IMR-90 (cell line): ENCODE data around the gene SDK1. TPM values are rescaled to one million over a fixed set of nuclear protein-coding genes. Genes with fewer than 3 reads are reported as not detected.

Experiments
- ATAC-seq: fragments of 200-7000 bp; cut with Tn5 transposase; 2 replicates; pipeline ENCODE4 v1.9.1; 2020; ENCODE audit warnings: low read depth, mild to moderate bottlenecking, moderate library complexity
- BruUV-seq: library from RNA; stranded (reverse); fragments of 400-500 nt; replicated peaks from 2 replicates; lab custom pipeline; 2021; lab: Mats Ljungman, UMichigan
- CTCF ChIA-PET: fragments of 300-600 bp; formaldehyde crosslinking; extraction: SDS; loops from one replicate; lab custom pipeline; 2021; ENCODE audit warnings: antibody characterized with exemption; lab: Yijun Ruan, JAX
- POLR2A ChIA-PET: fragments of 300-600 bp; sonication (Branson Sonifier 250); formaldehyde crosslinking; loops from one replicate; lab custom pipeline; 2022; ENCODE audit warnings: antibody characterized with exemption; ENCODE audit not compliant: unreplicated experiment; lab: Charles Lee
- DNase-seq: peaks from one replicate; pipeline ENCODE4 v3.0.0; 2013
- H2AFZ ChIP-seq: replicated peaks from 2 replicates; pipeline ENCODE3; 2013; ENCODE audit warnings: low read length, mild to moderate bottlenecking; ENCODE audit not compliant: poor library complexity
- H2AK5ac ChIP-seq: 2 replicates; pipeline ENCODE4 v1.6.1; 2013; ENCODE audit warnings: low read depth, low read length, inconsistent platforms
- H2AK9ac ChIP-seq: replicated peaks from 2 replicates; pipeline ENCODE3; 2013; ENCODE audit warnings: mild to moderate bottlenecking, low read depth, low read length, moderate library complexity; ENCODE audit not compliant: poor library complexity
- H2BK120ac ChIP-seq: 2 replicates; pipeline ENCODE4 v1.6.1; 2013; ENCODE audit warnings: low read depth, low read length, inconsistent platforms
- H2BK15ac ChIP-seq: 3 replicates; pipeline ENCODE4 v1.6.1; 2013; ENCODE audit warnings: low read depth, low read length, inconsistent platforms
- H2BK20ac ChIP-seq: 2 replicates; pipeline ENCODE4 v1.6.1; 2013; ENCODE audit warnings: low read depth, mild to moderate bottlenecking, inconsistent platforms, low read length, moderate library complexity
- H2BK5ac ChIP-seq: 2 replicates; pipeline ENCODE4 v1.6.1; 2013; ENCODE audit warnings: mild to moderate bottlenecking, low read depth, low read length, inconsistent platforms; ENCODE audit not compliant: poor library complexity, severe bottlenecking
- H3K14ac ChIP-seq: replicated peaks from 2 replicates; pipeline ENCODE4 v1.6.1; 2013; ENCODE audit warnings: low read depth, low read length, inconsistent platforms
- H3K18ac ChIP-seq: 2 replicates; pipeline ENCODE4 v1.6.1; 2013; ENCODE audit warnings: low read depth, low read length, control low read depth
- H3K23ac ChIP-seq: 2 replicates; pipeline ENCODE4 v1.6.1; 2013; ENCODE audit warnings: low read depth, low read length, inconsistent platforms
- H3K27ac ChIP-seq: 2 replicates; pipeline ENCODE4 v1.5.1; 2013; ENCODE audit warnings: mild to moderate bottlenecking, control low read depth, low read length; ENCODE audit not compliant: insufficient read depth
- H3K27me3 ChIP-seq: 2 replicates; pipeline ENCODE4 v1.6.1; 2013; ENCODE audit warnings: low read length; ENCODE audit not compliant: control insufficient read depth, insufficient read depth
- H3K36me3 ChIP-seq: 2 replicates; pipeline ENCODE4 v1.6.1; 2013; ENCODE audit warnings: low read length, mixed read lengths; ENCODE audit not compliant: control insufficient read depth, insufficient read depth
- H3K4ac ChIP-seq: 2 replicates; pipeline ENCODE4 v1.6.1; 2013; ENCODE audit warnings: low read depth, low read length, inconsistent platforms
- H3K4me1 ChIP-seq: 2 replicates; pipeline ENCODE4 v1.6.1; 2013; ENCODE audit warnings: low read length, mixed read lengths; ENCODE audit not compliant: control insufficient read depth, insufficient read depth
- H3K4me2 ChIP-seq: 2 replicates; pipeline ENCODE4 v1.6.1; 2013; ENCODE audit warnings: low read depth, mild to moderate bottlenecking, control low read depth, low read length, moderate library complexity
- H3K4me3 ChIP-seq: 2 replicates; pipeline ENCODE4 v1.5.1; 2013; ENCODE audit warnings: low read depth, mild to moderate bottlenecking, control low read depth, low read length, moderate library complexity; ENCODE audit not compliant: insufficient read depth
- H3K56ac ChIP-seq: 2 replicates; pipeline ENCODE4 v1.6.1; 2013; ENCODE audit warnings: low read length, inconsistent platforms; ENCODE audit not compliant: insufficient read depth; ENCODE audit errors: extremely low read depth
- H3K79me1 ChIP-seq, 2 experiments: 2 replicates each; pipeline ENCODE4 v1.6.1; 2013; ENCODE audit warnings: low read length in 2 of 2, inconsistent platforms in 1 of 2, low read depth in 1 of 2
- H3K9ac ChIP-seq: 2 replicates; pipeline ENCODE4 v1.6.1; 2013; ENCODE audit warnings: low read depth, low read length, control low read depth
- H3K9me1 ChIP-seq: 2 replicates; pipeline ENCODE4 v1.6.1; 2013; ENCODE audit warnings: low read length, inconsistent platforms; ENCODE audit not compliant: insufficient read depth
- H3K9me3 ChIP-seq: 2 replicates; pipeline ENCODE4 v1.6.1; 2013; ENCODE audit warnings: low read length; ENCODE audit not compliant: control insufficient read depth, insufficient read depth
- H4K20me1 ChIP-seq: 2 replicates; pipeline ENCODE4 v1.6.1; 2013; ENCODE audit warnings: low read length, inconsistent platforms; ENCODE audit not compliant: insufficient read depth
- H4K5ac ChIP-seq: 2 replicates; pipeline ENCODE4 v1.6.1; 2013; ENCODE audit warnings: mild to moderate bottlenecking, low read depth, low read length, control low read depth
- H4K8ac ChIP-seq, 2 experiments: 2 replicates each; pipeline ENCODE4 v1.6.1; 2013; ENCODE audit warnings: low read depth in 2 of 2, low read length in 2 of 2, control low read depth in 1 of 2, inconsistent platforms in 1 of 2
- H4K91ac ChIP-seq: 2 replicates; pipeline ENCODE4 v1.6.1; 2013; ENCODE audit warnings: low read depth, low read length, inconsistent platforms; ENCODE audit not compliant: insufficient read depth
- RCOR1 ChIP-seq: IDR thresholded peaks from 2 replicates; pipeline ENCODE4 v1.6.1; 2012; ENCODE audit warnings: mild to moderate bottlenecking, low read length, improper control_type of control experiment; ENCODE audit not compliant: insufficient replicate concordance
- SMC3 ChIP-seq: fragments of 150-350 bp; IDR thresholded peaks from 2 replicates; pipeline ENCODE4 v1.6.1; 2016; ENCODE audit warnings: low read depth, mild to moderate bottlenecking, antibody characterized with exemption, low read length, moderate library complexity
- WGBS, 2 experiments: methylation state at CpG; one replicate each; pipeline versions ENCODE4 v1.1.5 to v1.1.7; 2013; ENCODE audit warnings: missing lambda C conversion rate in 2 of 2; ENCODE audit not compliant: insufficient read length in 1 of 2; ENCODE audit errors: extremely low coverage in 2 of 2; 5-methylcytosine and 5-hydroxymethylcytosine counted together
- dilution Hi-C: fragments of 300-500 bp; cut with HindIII; formaldehyde crosslinking; loops from one replicate; pipeline ENCODE4 v1.14.3; 2018; ENCODE audit warnings: low sequenced_read_pairs; ENCODE audit not compliant: unreplicated experiment
- in situ Hi-C: fragments of 300-500 bp; cut with MboI; formaldehyde crosslinking; loops from 3 replicates; pipeline ENCODE4 v1.14.3; 2019; ENCODE audit warnings: low sequenced_read_pairs, inconsistent platforms, mixed read lengths
- intact Hi-C: fragments of 100-400 bp; cut with micrococcal nuclease; formaldehyde crosslinking; loops from 2 replicates; pipeline ENCODE4 v1.10.0; 2022
- polyA plus RNA-seq, 3 experiments: library from polyadenylated mRNA; depleted of rRNA; stranded (reverse); fragments of >200 nt; gene quantifications; 2 replicates each; pipeline ENCODE4 v1.2.3, GENCODE V29; 2012; ENCODE audit warnings: low replicate concordance in 1 of 3
- total RNA-seq: library from RNA; depleted of rRNA; stranded (reverse); fragments of >200 nt; gene quantifications from 2 replicates; pipeline ENCODE4 v1.2.3, GENCODE V29; 2012
- TF ChIP-seq, protein P1 (sequence below): conservative IDR thresholded peaks from 2 replicates; pipeline ENCODE4 v1.5.1; 2012; ENCODE audit warnings: mild to moderate bottlenecking, low read depth, low read length, improper control_type of control experiment

Gene SDK1
- total and polyA plus RNA-seq, 2 of the 4 experiments (the other 2 are of a cell fraction): 1.5 to 1.6 TPM

DNA sequence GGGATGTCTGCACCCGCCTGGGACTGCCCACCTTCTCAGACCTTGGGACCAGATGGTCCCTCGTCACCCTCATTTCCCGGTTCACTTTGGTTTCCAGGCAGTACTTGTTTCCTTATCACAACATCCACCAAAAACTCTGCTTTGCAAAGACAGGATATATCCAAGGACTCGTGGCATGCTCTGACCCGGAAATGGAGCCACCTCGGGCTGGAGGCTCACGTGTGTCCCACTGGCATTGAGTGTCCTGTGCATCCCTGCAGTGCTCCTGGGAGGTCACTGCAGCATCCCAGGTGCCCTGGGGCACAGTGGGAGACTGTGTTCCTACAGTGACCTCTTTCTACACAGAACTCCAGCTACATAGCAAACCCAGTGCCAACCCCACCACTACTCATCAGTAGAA lies 769.2 kb downstream of the SDK1 start:
- BruUV-seq: no TSS peak

More for the DNA sequence above, 769.2 kb downstream of the SDK1 start:
- no peak overlapping the region for H3K4ac ChIP-seq
- 75% methylated on average over 6 of the region's 7 CpGs; no CpG with 5 or more reads in 1 of the 2 experiments for WGBS, 2 experiments
- no peaks in the 10 kb centered on the region for H3K4me1 ChIP-seq
- H3K4me3 ChIP-seq: no peak overlapping the region
- H2BK120ac ChIP-seq: no peak overlapping the region
- H3K9me3 ChIP-seq: peaks cover 2% of the 10 kb centered on the region; the same call in 1 of the 2 replicates
- H2BK20ac ChIP-seq: no peak overlapping the region
- no peak overlapping the region for H2BK15ac ChIP-seq
- no peak overlapping the region for H2AK9ac ChIP-seq
- DNase-seq (no peak), ATAC-seq (no peak)
- no peak overlapping the region for H2AK5ac ChIP-seq
- ChIA-PET POLR2A (no interaction called here), CTCF (no interaction called here)
- H2BK5ac ChIP-seq: no peak overlapping the region
- H3K56ac ChIP-seq: no peak overlapping the region
- H3K23ac ChIP-seq: no peak overlapping the region
- no peak overlapping the region for H4K91ac ChIP-seq
- no peak overlapping the region for H3K9ac ChIP-seq
- dilution Hi-C loops: no loop called here
- no peaks in the 10 kb centered on the region for H4K20me1 ChIP-seq
- H4K8ac ChIP-seq: no peak overlapping the region
- no peak overlapping the region for H2AFZ ChIP-seq
- intact Hi-C loops: no loop called here
- H3K79me1 ChIP-seq: no peaks in the 10 kb centered on the region
- H3K18ac ChIP-seq: no peak overlapping the region
- no peak overlapping the region for H3K14ac ChIP-seq
- no peak for TF ChIP-seq RCOR1
- no peak for TF ChIP-seq SMC3
- TF ChIP-seq, protein P1, sequence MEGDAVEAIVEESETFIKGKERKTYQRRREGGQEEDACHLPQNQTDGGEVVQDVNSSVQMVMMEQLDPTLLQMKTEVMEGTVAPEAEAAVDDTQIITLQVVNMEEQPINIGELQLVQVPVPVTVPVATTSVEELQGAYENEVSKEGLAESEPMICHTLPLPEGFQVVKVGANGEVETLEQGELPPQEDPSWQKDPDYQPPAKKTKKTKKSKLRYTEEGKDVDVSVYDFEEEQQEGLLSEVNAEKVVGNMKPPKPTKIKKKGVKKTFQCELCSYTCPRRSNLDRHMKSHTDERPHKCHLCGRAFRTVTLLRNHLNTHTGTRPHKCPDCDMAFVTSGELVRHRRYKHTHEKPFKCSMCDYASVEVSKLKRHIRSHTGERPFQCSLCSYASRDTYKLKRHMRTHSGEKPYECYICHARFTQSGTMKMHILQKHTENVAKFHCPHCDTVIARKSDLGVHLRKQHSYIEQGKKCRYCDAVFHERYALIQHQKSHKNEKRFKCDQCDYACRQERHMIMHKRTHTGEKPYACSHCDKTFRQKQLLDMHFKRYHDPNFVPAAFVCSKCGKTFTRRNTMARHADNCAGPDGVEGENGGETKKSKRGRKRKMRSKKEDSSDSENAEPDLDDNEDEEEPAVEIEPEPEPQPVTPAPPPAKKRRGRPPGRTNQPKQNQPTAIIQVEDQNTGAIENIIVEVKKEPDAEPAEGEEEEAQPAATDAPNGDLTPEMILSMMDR: no peak
- no peaks in the 10 kb centered on the region for H3K27me3 ChIP-seq
- no peaks in the 10 kb centered on the region for H3K36me3 ChIP-seq
- no peak overlapping the region for H3K27ac ChIP-seq
- H3K4me2 ChIP-seq: no peak overlapping the region
- no peaks in the 10 kb centered on the region for H3K9me1 ChIP-seq
- in situ Hi-C loops: no loop called here
- H4K5ac ChIP-seq: no peak overlapping the region
